Smooth muscle cell of the brain vasculature (primary cell): ENCODE data around the gene FAM89B.
A peak's percentile ranks its signal among the peaks of the same experiment; 100 is the strongest.

ENCODE experiments used
- DNase-seq: peaks from one replicate; pipeline ENCODE4 v3.0.0-alpha.2; 2012; ENCODE audit warnings: low read depth, low spot score

The FAM89B gene

GRCh38 chr11:65588199-65589054 lies 16.1 kb downstream of the FAM89B start:
- DNase-seq = no peak

- no peak for DNase-seq
Measured at GRCh38 chr11:65589444-65590239, 17.3 kb downstream of the FAM89B start.

- no peak for DNase-seq
Measured at GRCh38 chr11:65590240-65590738, 18.0 kb downstream of the FAM89B start.

GRCh38 chr11:65591939-65592857 lies 19.9 kb downstream of the FAM89B start:
- DNase-seq = no peak

GRCh38 chr11:65592858-65593517 lies 20.6 kb downstream of the FAM89B start:
- no peak for DNase-seq

GRCh38 chr11:65593518-65594414 lies 21.4 kb downstream of the FAM89B start:
- no peak for DNase-seq

GRCh38 chr11:65595131-65595530 lies 22.8 kb downstream of the FAM89B start:
- no peak for DNase-seq

- DNase-seq = no peak
Measured at GRCh38 chr11:65595543-65596281, 23.4 kb downstream of the FAM89B start, which contains the start of gene KCNK7. KCNK7 (minus strand) TSS chr11:65595800; CDS start chr11:65595772, 28 bp downstream.

GRCh38 chr11:65596520-65596919 lies 24.2 kb downstream of the FAM89B start:
- no peak for DNase-seq

GRCh38 chr11:65598258-65598699 lies 25.9 kb downstream of the FAM89B start:
- no peak for DNase-seq

GRCh38 chr11:65599216-65599954 lies 27.0 kb downstream of the FAM89B start:
- DNase-seq = no peak

- DNase-seq = no peak
Measured at GRCh38 chr11:65599955-65600246, 27.6 kb downstream of the FAM89B start.

GRCh38 chr11:65604258-65604657 lies 31.9 kb downstream of the FAM89B start:
- no peak for DNase-seq

- peak; percentile 67 for DNase-seq
Measured at GRCh38 chr11:65606876-65607613, 34.7 kb downstream of the FAM89B start.

GRCh38 chr11:65607614-65608426 lies 35.5 kb downstream of the FAM89B start:
- DNase-seq = no peak

- DNase-seq = no peak
Measured at GRCh38 chr11:65609229-65609628, 36.9 kb downstream of the FAM89B start.

GRCh38 chr11:65609665-65610064 lies 37.3 kb downstream of the FAM89B start:
- DNase-seq = no peak
